GM18951 (cell line): ENCODE results near the gene ISX.

Source experiments
- POLR2A ChIP-seq: IDR thresholded peaks from 4 replicates; pipeline ENCODE4 v1.6.1; 2011; ENCODE audit warnings: mild to moderate bottlenecking; ENCODE audit not compliant: insufficient read length, insufficient read depth; ENCODE audit errors: extremely low read depth
- in situ Hi-C: fragments of 300-500 bp; cut with MboI; formaldehyde crosslinking; loops from one replicate; pipeline ENCODE4 v1.12.0; 2022; ENCODE audit warnings: low sequenced_read_pairs, mixed read lengths, inconsistent platforms; ENCODE audit not compliant: unreplicated experiment

ISX gene

GRCh38 chr22:35102663-35103062, 36.7 kb downstream of the ISX start:
- in situ Hi-C loops, result no loop called here
- no peak for TF ChIP-seq POLR2A

GRCh38 chr22:35103761-35104160, 37.8 kb downstream of the ISX start:
- in situ Hi-C loops, result no loop called here
- TF ChIP-seq POLR2A, result no peak

DNA sequence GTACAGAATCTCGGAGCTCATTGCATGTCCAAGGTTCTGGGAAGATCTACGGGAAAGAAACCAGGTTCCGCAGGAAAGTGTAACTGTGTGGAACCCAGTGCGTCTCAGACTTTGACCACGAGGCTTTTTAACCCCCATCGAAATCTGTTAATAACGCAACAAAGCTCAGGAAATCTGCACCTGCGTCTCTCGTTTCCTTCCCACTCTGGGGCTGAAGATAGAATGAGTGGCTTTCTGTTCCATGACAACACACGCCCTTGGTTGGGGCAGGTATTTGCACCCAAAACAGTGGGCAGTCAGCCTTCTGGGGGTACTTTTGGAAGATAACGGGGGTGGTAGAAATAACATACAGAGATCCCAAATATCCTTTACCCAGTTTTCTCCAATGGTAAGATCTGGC, 38.5 kb downstream of the ISX start:
- no peak for TF ChIP-seq POLR2A
- in situ Hi-C loops, result no loop called here

GRCh38 chr22:35109616-35110015, 43.7 kb downstream of the ISX start:
- in situ Hi-C loops, result no loop called here
- TF ChIP-seq POLR2A, result no peak

DNA sequence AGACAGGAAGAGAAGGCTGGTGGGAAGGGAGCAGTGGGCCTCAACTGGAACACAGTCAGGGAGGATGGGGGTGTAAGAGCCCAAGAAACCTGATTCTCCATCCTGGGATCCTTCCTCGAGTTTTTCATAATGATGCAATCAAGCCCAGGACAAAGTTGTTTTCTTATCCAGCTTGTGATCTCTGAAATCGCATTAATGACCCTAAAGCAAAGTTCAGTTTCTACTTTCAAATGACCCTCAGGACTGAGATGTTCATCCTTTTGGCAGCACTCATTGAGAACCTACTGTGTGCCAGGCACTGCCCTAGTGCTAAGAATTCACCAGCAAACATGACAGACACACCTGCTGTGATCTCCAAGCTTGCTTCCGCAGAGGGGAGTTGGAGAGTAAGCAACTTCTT, 45.3 kb downstream of the ISX start:
- no peak for TF ChIP-seq POLR2A
- in situ Hi-C loops, result no loop called here

DNA sequence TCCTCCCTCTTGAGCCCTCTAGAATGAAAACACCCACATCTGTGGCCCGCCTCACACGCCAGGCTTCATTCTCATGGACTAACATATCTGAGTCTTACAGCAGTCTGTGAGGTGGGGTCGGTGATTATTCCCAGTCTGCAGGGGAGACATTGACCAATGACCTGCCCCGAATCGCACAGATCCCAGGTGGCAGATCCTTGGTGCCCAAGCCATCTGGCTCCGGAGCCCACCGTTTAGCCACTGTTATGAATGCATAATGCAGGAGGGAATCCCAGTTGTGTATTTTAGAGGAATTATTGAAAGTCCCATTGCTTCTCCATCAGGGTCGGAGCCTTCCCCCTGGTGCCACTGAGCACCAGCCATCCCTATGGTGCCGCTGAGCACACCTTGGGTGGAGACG, 47.4 kb downstream of the ISX start:
- TF ChIP-seq POLR2A, result no peak
- in situ Hi-C loops, result no loop called here

- in situ Hi-C loops, result no loop called here
- no peak for TF ChIP-seq POLR2A
These were observed 48.4 kb downstream of the ISX start for GRCh38 chr22:35114131-35114980.

DNA sequence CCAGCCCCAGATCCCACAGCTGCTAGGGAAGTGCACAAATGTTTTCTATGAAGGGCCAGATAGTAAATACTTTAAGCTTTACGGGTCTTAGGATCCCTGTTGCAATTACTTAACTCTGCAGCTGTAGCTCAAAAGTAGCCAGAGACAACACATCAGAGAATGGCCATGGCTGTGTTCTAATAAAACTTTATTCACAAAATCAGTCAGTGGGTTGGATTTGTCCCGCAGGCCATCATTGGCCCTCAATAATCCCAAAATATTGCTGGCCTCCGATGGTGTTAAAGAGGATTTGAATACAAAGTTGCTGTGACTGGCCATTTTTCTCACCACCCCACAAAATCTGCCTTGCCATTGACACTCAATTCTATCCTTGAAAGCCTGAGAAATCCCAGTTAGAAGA, 49.6 kb downstream of the ISX start:
- in situ Hi-C loops, result no loop called here
- no peak for TF ChIP-seq POLR2A

DNA sequence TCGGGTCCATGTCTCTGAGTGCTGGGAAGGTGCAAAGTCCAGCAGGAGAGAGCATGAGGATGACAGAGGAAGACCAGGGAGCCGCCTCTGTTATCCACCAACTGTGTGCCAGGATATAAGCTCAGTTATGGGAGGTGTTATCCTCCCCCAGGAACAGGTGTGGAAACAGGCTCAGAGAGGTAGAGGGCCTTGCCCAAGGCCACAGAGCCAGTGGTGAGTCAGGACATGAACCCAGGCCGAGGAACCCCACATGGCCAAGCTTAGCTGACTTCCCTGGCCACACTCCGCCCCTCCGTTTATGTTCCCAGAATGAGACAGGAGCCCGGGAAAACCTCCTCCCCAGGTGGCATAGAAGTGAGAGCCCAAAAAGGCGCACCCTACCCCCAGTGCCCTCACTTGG, 50.3 kb downstream of the ISX start:
- in situ Hi-C loops, result no loop called here
- no peak for TF ChIP-seq POLR2A

DNA sequence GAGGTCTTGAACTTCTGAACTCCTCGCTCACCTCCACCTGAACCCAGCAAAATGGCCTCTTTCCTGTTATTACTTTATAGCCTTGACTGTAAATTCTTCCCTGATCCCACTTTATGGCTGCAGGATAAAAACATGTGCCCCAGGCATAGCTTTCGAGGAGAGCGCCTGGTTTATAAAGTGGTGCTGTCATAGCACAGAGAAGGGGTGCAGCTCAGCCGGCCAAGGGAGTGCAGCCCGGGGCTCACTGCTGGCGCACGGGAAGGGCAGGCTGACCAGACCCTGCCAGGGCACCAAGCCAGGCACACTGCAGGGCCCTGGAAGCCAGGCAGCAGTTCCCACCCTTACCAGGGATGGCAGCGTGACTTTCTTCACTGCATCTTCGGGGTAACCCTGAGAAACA, 50.9 kb downstream of the ISX start:
- in situ Hi-C loops, result no loop called here
- no peak for TF ChIP-seq POLR2A

- in situ Hi-C loops, result no loop called here
- TF ChIP-seq POLR2A, result no peak
These were observed 53.5 kb downstream of the ISX start for GRCh38 chr22:35119494-35119893.

DNA sequence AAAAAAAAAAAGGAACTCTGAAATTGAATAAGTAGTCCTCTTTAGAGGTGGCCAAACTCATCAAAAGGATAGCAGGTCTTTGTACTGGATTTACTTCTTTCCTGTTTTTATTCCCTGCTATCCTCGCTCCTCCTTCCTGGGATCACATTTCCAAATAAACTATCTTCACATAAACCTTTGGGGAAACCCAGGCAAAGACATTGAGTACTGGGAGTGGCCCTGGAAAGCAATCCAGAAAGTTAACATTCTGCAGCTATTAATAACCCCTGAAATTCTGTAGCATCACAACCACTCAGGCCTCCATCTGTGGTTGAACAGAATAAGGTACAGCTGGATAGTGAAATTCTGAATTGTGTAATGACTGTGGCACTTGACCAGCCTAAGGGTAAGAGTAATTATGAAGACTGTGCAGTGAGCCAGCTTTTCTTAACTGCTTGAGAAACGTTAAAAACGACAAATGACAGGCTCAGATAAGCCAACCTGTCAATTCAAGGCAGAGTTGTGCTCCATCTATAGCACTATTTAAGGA, 58.8 kb downstream of the ISX start:
- in situ Hi-C loops, result loop anchor here (25.0 kb wide), 1 partner anchor 712 kb away; no protein-coding TSS in a partner anchor
- no peak for TF ChIP-seq POLR2A

- TF ChIP-seq POLR2A, result no peak
- in situ Hi-C loops, result loop anchor here (25.0 kb wide), 1 partner anchor 715 kb away; no protein-coding TSS in a partner anchor
These were observed 61.0 kb downstream of the ISX start for GRCh38 chr22:35126993-35127392.

DNA sequence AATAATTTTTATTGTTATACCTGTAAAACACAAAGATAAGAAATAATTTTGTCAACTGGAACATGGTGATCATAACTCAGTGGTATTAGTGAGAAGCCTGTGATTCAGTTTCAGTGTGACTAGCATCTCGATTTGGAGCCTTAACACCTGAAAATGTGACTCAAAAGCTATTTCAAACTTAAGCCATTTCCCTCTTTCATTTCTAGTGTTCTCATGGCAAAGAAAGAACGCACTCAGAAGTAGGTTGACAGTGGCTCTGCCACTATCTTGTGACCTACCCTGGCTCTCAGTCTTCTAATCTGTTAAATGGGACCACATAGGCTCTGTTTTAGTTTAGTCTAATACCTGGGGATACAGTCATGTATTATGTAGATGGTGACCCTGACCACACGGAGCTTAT, 62.7 kb downstream of the ISX start:
- TF ChIP-seq POLR2A, result no peak
- in situ Hi-C loops, result loop anchor here (25.0 kb wide), 1 partner anchor 716 kb away; no protein-coding TSS in a partner anchor
